ENCODE measurements around the gene YPEL5. TPM values are rescaled to one million over a fixed set of nuclear protein-coding genes. Genes with fewer than 3 reads are reported as not detected.

Gene YPEL5
- polyA plus RNA-seq, 1 of the 3 experiments (the other 2 are of a cell fraction), result 60.5 TPM

DNA sequence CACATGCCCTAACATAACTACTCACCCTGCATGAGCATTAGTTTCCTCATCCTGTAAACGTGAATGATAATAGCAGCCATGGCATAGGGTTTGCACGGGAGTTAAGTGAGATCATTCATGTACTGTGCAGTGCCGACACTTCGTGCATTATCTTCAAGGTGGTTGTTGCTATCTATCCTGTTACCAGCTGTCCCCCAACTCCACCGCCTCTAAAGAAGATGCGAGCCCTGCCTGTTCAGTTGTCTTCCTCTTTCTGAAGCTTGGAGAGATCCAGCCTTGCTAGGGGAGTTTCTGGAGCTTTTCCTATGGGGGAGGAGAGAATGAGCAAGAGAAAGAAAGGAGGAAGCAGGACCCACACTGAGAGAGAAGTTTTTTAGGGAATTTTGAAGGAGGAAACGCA, 34.4 kb downstream of the YPEL5 start:
- WGBS (ENCODE audit: low lambda C conversion rate), result 63% methylated on average over 7 of the region's 7 CpGs
- H3K9me2 ChIP-seq, result no peaks in the 10 kb centered on the region
- H2AFZ ChIP-seq (ENCODE audit: low read depth), result no peak overlapping the region
- DNase-seq, result no peak
- H3K4me2 ChIP-seq, result no peak overlapping the region
- H3K27me3 ChIP-seq (ENCODE audit: insufficient read depth), result peaks cover 8% of the 10 kb centered on the region; the same call in 1 of the 2 replicates
- H3F3A ChIP-seq (replicated peaks; ENCODE audit: insufficient read depth), result no peaks in the 10 kb centered on the region
- H3K4me1 ChIP-seq (ENCODE audit: control insufficient read depth in 1 of 2, insufficient read depth in 2 of 2, low read depth in 1 of 2, low read length in 1 of 2), result no peaks in the 10 kb centered on the region
- TF ChIP-seq NFIC (IDR thresholded peaks at IDR 0.05; ENCODE audit: borderline replicate concordance) (no peak), ELF1 (IDR thresholded peaks at IDR 0.05) (no peak)
- TF ChIP-seq, protein P1, sequence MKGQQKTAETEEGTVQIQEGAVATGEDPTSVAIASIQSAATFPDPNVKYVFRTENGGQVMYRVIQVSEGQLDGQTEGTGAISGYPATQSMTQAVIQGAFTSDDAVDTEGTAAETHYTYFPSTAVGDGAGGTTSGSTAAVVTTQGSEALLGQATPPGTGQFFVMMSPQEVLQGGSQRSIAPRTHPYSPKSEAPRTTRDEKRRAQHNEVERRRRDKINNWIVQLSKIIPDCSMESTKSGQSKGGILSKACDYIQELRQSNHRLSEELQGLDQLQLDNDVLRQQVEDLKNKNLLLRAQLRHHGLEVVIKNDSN (IDR thresholded peaks at IDR 0.05; ENCODE audit: borderline replicate concordance, low read depth), result no peak
- TF ChIP-seq, protein P2, sequence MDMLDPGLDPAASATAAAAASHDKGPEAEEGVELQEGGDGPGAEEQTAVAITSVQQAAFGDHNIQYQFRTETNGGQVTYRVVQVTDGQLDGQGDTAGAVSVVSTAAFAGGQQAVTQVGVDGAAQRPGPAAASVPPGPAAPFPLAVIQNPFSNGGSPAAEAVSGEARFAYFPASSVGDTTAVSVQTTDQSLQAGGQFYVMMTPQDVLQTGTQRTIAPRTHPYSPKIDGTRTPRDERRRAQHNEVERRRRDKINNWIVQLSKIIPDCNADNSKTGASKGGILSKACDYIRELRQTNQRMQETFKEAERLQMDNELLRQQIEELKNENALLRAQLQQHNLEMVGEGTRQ (IDR thresholded peaks at IDR 0.05; ENCODE audit: borderline replicate concordance, low read depth, low read length), result no peak
- no peak overlapping the region for H3K27ac ChIP-seq (ENCODE audit: low read depth in 2 of 2, low read length in 1 of 2)
- ChIA-PET POLR2A (no interaction called here), CTCF (interaction anchor here (2.6 to 6.6 kb wide), 4 partner anchors 16 to 530 kb away, joined by 10 to 50 read pairs (median 16); no protein-coding TSS in a partner anchor)
- H3K4me3 ChIP-seq (ENCODE audit: low read depth in 2 of 2, low read length in 1 of 2), result no peak overlapping the region
- no peak overlapping the region for H3K9ac ChIP-seq
- no peaks in the 10 kb centered on the region for H4K20me1 ChIP-seq (ENCODE audit: insufficient read depth)
- H3K36me3 ChIP-seq (replicated peaks in 1 of 2; ENCODE audit: control insufficient read depth in 1 of 2, insufficient read depth in 2 of 2, low read length in 1 of 2), result no peaks in the 10 kb centered on the region
- H3K79me2 ChIP-seq (ENCODE audit: insufficient read depth), result no peaks in the 10 kb centered on the region
- no peaks in the 10 kb centered on the region for H3K9me3 ChIP-seq

DNA sequence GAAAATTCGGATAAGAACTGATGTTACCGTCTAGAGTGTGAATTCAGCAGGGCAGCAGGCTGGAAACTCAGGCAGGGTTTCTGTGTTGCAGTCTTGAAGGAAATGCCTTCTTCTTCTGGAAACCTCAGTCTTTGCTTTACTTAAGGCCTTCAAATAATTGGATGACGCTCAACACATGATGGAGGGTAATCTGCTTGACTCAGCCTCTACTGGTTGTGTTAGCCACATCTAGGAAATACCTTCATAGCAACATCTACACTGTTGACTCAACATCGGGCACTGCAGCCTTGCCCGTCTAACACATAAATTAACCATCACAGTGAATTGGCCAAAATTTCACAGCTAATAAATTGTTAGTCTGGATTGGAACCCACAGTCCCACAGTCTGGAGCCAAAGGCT, 37.2 kb downstream of the YPEL5 start:
- WGBS (ENCODE audit: low lambda C conversion rate), result 79% methylated on average over 5 of the region's 5 CpGs
- H3K9ac ChIP-seq, result no peak overlapping the region
- no peak overlapping the region for H3K4me2 ChIP-seq
- H3K27ac ChIP-seq (ENCODE audit: low read depth in 2 of 2, low read length in 1 of 2), result no peak overlapping the region
- ChIA-PET CTCF (interaction anchor here (1.2 to 2.3 kb wide), 3 partner anchors 19 to 45 kb away, joined by 3 to 11 read pairs (median 5); no protein-coding TSS in a partner anchor), POLR2A (interaction anchor here (0.6 kb wide), 1 partner anchor 521 kb away, joined by 4 read pairs; no protein-coding TSS in a partner anchor)
- H3K4me1 ChIP-seq (ENCODE audit: control insufficient read depth in 1 of 2, insufficient read depth in 2 of 2, low read depth in 1 of 2, low read length in 1 of 2), result no peaks in the 10 kb centered on the region
- peaks cover 12% of the 10 kb centered on the region; the same call in 1 of the 2 replicates for H3K27me3 ChIP-seq (ENCODE audit: insufficient read depth)
- no peak for DNase-seq
- no peaks in the 10 kb centered on the region for H4K20me1 ChIP-seq (ENCODE audit: insufficient read depth)
- no peaks in the 10 kb centered on the region for H3K79me2 ChIP-seq (ENCODE audit: insufficient read depth)
- no peaks in the 10 kb centered on the region for H3K36me3 ChIP-seq (replicated peaks in 1 of 2; ENCODE audit: control insufficient read depth in 1 of 2, insufficient read depth in 2 of 2, low read length in 1 of 2)
- no peak overlapping the region for H3K4me3 ChIP-seq (ENCODE audit: low read depth in 2 of 2, low read length in 1 of 2)
- H3K9me2 ChIP-seq, result no peaks in the 10 kb centered on the region
- no peaks in the 10 kb centered on the region for H3K9me3 ChIP-seq
- H2AFZ ChIP-seq (ENCODE audit: low read depth), result no peak overlapping the region
- no peaks in the 10 kb centered on the region for H3F3A ChIP-seq (replicated peaks; ENCODE audit: insufficient read depth)
- TF ChIP-seq EZH2phosphoT487 (IDR thresholded peaks at IDR 0.05; ENCODE audit: borderline replicate concordance, low read depth), result no peak
- TF ChIP-seq, protein P3, sequence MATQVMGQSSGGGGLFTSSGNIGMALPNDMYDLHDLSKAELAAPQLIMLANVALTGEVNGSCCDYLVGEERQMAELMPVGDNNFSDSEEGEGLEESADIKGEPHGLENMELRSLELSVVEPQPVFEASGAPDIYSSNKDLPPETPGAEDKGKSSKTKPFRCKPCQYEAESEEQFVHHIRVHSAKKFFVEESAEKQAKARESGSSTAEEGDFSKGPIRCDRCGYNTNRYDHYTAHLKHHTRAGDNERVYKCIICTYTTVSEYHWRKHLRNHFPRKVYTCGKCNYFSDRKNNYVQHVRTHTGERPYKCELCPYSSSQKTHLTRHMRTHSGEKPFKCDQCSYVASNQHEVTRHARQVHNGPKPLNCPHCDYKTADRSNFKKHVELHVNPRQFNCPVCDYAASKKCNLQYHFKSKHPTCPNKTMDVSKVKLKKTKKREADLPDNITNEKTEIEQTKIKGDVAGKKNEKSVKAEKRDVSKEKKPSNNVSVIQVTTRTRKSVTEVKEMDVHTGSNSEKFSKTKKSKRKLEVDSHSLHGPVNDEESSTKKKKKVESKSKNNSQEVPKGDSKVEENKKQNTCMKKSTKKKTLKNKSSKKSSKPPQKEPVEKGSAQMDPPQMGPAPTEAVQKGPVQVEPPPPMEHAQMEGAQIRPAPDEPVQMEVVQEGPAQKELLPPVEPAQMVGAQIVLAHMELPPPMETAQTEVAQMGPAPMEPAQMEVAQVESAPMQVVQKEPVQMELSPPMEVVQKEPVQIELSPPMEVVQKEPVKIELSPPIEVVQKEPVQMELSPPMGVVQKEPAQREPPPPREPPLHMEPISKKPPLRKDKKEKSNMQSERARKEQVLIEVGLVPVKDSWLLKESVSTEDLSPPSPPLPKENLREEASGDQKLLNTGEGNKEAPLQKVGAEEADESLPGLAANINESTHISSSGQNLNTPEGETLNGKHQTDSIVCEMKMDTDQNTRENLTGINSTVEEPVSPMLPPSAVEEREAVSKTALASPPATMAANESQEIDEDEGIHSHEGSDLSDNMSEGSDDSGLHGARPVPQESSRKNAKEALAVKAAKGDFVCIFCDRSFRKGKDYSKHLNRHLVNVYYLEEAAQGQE (IDR thresholded peaks at IDR 0.05; ENCODE audit: low read depth, low read length), result no peak
- TF ChIP-seq RFX5 (IDR thresholded peaks at IDR 0.05; ENCODE audit: low read length), result no peak
- no peak for TF ChIP-seq EP300 (IDR thresholded peaks at IDR 0.05; ENCODE audit: borderline replicate concordance in 1 of 2, low read depth in 1 of 2, low read length in 1 of 2)

All from SK-N-SH (cell line).